ENCODE data around the gene GDPD1.

- TF ChIP-seq CTCF (IDR thresholded peaks at IDR 0.05; ENCODE audit: low read depth, low read length, missing input control) (no peak), YY1 (IDR thresholded peaks at IDR 0.05) (no peak), FOXA1 (IDR thresholded peaks at IDR 0.05) (no peak), REST (IDR thresholded peaks at IDR 0.05) (no peak)
Observed at GRCh38 chr17:59254742-59255141, 34.4 kb downstream of the GDPD1 start.
